ENCODE measurements around the gene NR3C2. TPM values are rescaled to one million over a fixed set of nuclear protein-coding genes. Genes with fewer than 3 reads are reported as not detected.
A peak's percentile ranks its signal among the peaks of the same experiment; 100 is the strongest.

Gene NR3C2
- total and polyA plus RNA-seq, 2 experiments from 2014 or later = 1.2 to 3.0 TPM

DNA sequence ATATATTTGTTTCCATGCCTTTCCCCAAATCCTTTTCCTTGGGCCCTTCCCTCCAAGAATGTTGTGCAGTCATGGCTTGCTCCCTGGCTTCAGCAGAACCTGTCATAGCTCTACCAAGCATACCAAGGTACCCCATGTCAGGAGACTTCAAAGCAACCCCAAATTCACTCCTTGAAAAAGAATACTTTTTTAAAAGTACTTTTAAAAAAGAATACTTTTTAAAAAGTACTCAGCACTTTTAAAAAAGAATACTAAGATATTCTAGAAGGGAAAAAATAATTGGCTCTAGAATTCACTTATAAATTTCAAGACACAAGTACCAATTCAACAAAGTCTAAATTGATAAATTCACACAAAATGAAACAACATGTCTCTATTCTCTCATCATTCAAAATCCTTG, 76.0 kb downstream of the NR3C2 start:
- Mint-ChIP-seq H3K4me1 (no peaks in the 10 kb centered on the region), H3K27me3 (ENCODE audit: insufficient read depth, low read depth, poor library complexity) (no peaks in the 10 kb centered on the region), H3K9me3 (no peaks in the 10 kb centered on the region), H3K27ac (peak overlapping the region; percentile 8; the same call in 1 of the 2 replicates), H3K36me3 (ENCODE audit: low read depth) (no peaks in the 10 kb centered on the region), H3K4me3 (no peak overlapping the region)
- no peaks in the 10 kb centered on the region for H3K27me3 ChIP-seq (ENCODE audit: insufficient read depth)
- DNase-seq (ENCODE audit: low spot score) (no peak), ATAC-seq (no peak)
- no peak overlapping the region for H2AFZ ChIP-seq
- H3K36me3 ChIP-seq (ENCODE audit: insufficient read depth) = no peaks in the 10 kb centered on the region
- TF ChIP-seq NANOG (IDR thresholded peaks at IDR 0.05; ENCODE audit: borderline replicate concordance) (no peak), ZNF331 (CRISPR knock-in tag; IDR thresholded peaks at IDR 0.05; ENCODE audit: low read depth) (no peak), EZH2phosphoT487 (IDR thresholded peaks at IDR 0.05; ENCODE audit: unreplicated experiment) (no peak), EZH2 (IDR thresholded peaks at IDR 0.05; ENCODE audit: low read depth, unreplicated experiment) (no peak), POLR2AphosphoS5 (IDR thresholded peaks at IDR 0.05; ENCODE audit: low read depth) (no peak), STAT1 (IDR thresholded peaks at IDR 0.05; ENCODE audit: unreplicated experiment) (no peak), JUNB (IDR thresholded peaks at IDR 0.05; ENCODE audit: unreplicated experiment) (no peak), CREB1 (CRISPR knock-in tag; IDR thresholded peaks at IDR 0.05; ENCODE audit: low read depth) (no peak), ZNF114 (CRISPR knock-in tag; IDR thresholded peaks at IDR 0.05) (no peak)
- TF ChIP-seq, protein P1, sequence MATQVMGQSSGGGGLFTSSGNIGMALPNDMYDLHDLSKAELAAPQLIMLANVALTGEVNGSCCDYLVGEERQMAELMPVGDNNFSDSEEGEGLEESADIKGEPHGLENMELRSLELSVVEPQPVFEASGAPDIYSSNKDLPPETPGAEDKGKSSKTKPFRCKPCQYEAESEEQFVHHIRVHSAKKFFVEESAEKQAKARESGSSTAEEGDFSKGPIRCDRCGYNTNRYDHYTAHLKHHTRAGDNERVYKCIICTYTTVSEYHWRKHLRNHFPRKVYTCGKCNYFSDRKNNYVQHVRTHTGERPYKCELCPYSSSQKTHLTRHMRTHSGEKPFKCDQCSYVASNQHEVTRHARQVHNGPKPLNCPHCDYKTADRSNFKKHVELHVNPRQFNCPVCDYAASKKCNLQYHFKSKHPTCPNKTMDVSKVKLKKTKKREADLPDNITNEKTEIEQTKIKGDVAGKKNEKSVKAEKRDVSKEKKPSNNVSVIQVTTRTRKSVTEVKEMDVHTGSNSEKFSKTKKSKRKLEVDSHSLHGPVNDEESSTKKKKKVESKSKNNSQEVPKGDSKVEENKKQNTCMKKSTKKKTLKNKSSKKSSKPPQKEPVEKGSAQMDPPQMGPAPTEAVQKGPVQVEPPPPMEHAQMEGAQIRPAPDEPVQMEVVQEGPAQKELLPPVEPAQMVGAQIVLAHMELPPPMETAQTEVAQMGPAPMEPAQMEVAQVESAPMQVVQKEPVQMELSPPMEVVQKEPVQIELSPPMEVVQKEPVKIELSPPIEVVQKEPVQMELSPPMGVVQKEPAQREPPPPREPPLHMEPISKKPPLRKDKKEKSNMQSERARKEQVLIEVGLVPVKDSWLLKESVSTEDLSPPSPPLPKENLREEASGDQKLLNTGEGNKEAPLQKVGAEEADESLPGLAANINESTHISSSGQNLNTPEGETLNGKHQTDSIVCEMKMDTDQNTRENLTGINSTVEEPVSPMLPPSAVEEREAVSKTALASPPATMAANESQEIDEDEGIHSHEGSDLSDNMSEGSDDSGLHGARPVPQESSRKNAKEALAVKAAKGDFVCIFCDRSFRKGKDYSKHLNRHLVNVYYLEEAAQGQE (IDR thresholded peaks at IDR 0.05; ENCODE audit: unreplicated experiment) = no peak
- TF ChIP-seq, protein P2, sequence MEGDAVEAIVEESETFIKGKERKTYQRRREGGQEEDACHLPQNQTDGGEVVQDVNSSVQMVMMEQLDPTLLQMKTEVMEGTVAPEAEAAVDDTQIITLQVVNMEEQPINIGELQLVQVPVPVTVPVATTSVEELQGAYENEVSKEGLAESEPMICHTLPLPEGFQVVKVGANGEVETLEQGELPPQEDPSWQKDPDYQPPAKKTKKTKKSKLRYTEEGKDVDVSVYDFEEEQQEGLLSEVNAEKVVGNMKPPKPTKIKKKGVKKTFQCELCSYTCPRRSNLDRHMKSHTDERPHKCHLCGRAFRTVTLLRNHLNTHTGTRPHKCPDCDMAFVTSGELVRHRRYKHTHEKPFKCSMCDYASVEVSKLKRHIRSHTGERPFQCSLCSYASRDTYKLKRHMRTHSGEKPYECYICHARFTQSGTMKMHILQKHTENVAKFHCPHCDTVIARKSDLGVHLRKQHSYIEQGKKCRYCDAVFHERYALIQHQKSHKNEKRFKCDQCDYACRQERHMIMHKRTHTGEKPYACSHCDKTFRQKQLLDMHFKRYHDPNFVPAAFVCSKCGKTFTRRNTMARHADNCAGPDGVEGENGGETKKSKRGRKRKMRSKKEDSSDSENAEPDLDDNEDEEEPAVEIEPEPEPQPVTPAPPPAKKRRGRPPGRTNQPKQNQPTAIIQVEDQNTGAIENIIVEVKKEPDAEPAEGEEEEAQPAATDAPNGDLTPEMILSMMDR (conservative IDR thresholded peaks at IDR 0.05; ENCODE audit: low read depth in 2 of 2) = no peak
- TF ChIP-seq, protein P3, sequence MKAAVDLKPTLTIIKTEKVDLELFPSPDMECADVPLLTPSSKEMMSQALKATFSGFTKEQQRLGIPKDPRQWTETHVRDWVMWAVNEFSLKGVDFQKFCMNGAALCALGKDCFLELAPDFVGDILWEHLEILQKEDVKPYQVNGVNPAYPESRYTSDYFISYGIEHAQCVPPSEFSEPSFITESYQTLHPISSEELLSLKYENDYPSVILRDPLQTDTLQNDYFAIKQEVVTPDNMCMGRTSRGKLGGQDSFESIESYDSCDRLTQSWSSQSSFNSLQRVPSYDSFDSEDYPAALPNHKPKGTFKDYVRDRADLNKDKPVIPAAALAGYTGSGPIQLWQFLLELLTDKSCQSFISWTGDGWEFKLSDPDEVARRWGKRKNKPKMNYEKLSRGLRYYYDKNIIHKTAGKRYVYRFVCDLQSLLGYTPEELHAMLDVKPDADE (IDR thresholded peaks at IDR 0.05) = no peak
- TF ChIP-seq, protein P4, sequence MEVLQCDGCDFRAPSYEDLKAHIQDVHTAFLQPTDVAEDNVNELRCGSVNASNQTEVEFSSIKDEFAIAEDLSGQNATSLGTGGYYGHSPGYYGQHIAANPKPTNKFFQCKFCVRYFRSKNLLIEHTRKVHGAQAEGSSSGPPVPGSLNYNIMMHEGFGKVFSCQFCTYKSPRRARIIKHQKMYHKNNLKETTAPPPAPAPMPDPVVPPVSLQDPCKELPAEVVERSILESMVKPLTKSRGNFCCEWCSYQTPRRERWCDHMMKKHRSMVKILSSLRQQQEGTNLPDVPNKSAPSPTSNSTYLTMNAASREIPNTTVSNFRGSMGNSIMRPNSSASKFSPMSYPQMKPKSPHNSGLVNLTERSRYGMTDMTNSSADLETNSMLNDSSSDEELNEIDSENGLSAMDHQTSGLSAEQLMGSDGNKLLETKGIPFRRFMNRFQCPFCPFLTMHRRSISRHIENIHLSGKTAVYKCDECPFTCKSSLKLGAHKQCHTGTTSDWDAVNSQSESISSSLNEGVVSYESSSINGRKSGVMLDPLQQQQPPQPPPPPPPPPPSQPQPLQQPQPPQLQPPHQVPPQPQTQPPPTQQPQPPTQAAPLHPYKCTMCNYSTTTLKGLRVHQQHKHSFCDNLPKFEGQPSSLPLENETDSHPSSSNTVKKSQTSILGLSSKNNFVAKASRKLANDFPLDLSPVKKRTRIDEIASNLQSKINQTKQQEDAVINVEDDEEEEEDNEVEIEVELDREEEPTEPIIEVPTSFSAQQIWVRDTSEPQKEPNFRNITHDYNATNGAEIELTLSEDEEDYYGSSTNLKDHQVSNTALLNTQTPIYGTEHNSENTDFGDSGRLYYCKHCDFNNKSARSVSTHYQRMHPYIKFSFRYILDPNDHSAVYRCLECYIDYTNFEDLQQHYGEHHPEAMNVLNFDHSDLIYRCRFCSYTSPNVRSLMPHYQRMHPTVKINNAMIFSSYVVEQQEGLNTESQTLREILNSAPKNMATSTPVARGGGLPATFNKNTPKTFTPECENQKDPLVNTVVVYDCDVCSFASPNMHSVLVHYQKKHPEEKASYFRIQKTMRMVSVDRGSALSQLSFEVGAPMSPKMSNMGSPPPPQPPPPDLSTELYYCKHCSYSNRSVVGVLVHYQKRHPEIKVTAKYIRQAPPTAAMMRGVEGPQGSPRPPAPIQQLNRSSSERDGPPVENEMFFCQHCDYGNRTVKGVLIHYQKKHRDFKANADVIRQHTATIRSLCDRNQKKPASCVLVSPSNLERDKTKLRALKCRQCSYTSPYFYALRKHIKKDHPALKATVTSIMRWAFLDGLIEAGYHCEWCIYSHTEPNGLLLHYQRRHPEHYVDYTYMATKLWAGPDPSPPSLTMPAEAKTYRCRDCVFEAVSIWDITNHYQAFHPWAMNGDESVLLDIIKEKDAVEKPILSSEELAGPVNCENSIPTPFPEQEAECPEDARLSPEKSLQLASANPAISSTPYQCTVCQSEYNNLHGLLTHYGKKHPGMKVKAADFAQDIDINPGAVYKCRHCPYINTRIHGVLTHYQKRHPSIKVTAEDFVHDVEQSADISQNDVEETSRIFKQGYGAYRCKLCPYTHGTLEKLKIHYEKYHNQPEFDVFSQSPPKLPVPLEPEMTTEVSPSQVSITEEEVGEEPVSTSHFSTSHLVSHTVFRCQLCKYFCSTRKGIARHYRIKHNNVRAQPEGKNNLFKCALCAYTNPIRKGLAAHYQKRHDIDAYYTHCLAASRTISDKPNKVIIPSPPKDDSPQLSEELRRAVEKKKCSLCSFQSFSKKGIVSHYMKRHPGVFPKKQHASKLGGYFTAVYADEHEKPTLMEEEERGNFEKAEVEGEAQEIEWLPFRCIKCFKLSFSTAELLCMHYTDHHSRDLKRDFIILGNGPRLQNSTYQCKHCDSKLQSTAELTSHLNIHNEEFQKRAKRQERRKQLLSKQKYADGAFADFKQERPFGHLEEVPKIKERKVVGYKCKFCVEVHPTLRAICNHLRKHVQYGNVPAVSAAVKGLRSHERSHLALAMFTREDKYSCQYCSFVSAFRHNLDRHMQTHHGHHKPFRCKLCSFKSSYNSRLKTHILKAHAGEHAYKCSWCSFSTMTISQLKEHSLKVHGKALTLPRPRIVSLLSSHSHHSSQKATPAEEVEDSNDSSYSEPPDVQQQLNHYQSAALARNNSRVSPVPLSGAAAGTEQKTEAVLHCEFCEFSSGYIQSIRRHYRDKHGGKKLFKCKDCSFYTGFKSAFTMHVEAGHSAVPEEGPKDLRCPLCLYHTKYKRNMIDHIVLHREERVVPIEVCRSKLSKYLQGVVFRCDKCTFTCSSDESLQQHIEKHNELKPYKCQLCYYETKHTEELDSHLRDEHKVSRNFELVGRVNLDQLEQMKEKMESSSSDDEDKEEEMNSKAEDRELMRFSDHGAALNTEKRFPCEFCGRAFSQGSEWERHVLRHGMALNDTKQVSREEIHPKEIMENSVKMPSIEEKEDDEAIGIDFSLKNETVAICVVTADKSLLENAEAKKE (CRISPR knock-in tag; IDR thresholded peaks at IDR 0.05) = no peak
- no peaks in the 10 kb centered on the region for H4K20me1 ChIP-seq (replicated peaks; ENCODE audit: insufficient read depth)
- no peak overlapping the region for H3K4me2 ChIP-seq
- H3K4me3 ChIP-seq = no peak overlapping the region
- no peaks in the 10 kb centered on the region for H3F3A ChIP-seq (replicated peaks; ENCODE audit: low read depth)
- H3K79me2 ChIP-seq (replicated peaks; ENCODE audit: insufficient read depth) = no peaks in the 10 kb centered on the region
- no peaks in the 10 kb centered on the region for H3K4me1 ChIP-seq (ENCODE audit: insufficient read depth)
- H3K27ac ChIP-seq (ENCODE audit: low read depth) = no peak overlapping the region
- H3K9me2 ChIP-seq (ENCODE audit: insufficient read depth) = no peaks in the 10 kb centered on the region
